RWPE1 (cell line): Measurements from ENCODE around the gene MUCL1.
A peak's percentile ranks its signal among the peaks of the same experiment; 100 is the strongest.

Experiments used
- CTCF ChIA-PET: fragments of 350-600 bp; sonication (Branson Sonifier 250); formaldehyde crosslinking; extraction: SDS; loops from one replicate; lab custom pipeline; 2021; lab: Yijun Ruan, JAX
- POLR2A ChIA-PET: fragments of 400-600 bp; formaldehyde crosslinking; extraction: SDS; loops from one replicate; lab custom pipeline; 2020; ENCODE audit warnings: antibody characterized with exemption; ENCODE audit not compliant: low non-redundant PET; lab: Yijun Ruan, JAX
- DNase-seq: peaks from one replicate; pipeline ENCODE4 v3.0.0; 2012; ENCODE audit warnings: low spot score
- H3K27ac ChIP-seq: fragments of 450-650 bp; 2 replicates; pipeline ENCODE4 v1.5.1; 2017
- CTCF ChIP-seq: fragments of 450-650 bp; conservative IDR thresholded peaks from 2 replicates; pipeline ENCODE4 v1.5.1; 2017; ENCODE audit warnings: low read depth, mild to moderate bottlenecking

The MUCL1 gene

GRCh38 chr12:54853933-54854538 is at the start of gene MUCL1:
TSS of gene MUCL1 (plus strand) at chr12:54854516. CDS start at chr12:54854583, 67 bp downstream.
- H3K27ac ChIP-seq, result no peak within 1 kb of the TSS
- ChIA-PET CTCF (interaction anchor here (0.7 to 1.3 kb wide), 4 partner anchors 81 to 152 kb away, joined by 3 to 6 read pairs (median 3); no protein-coding TSS in a partner anchor), POLR2A (no interaction called here)
- peak; percentile 74 for DNase-seq
- TF ChIP-seq CTCF, result peak; percentile 89

GRCh38 chr12:54821676-54822075 is 32.6 kb upstream of the MUCL1 start:
- no peak overlapping the region for H3K27ac ChIP-seq
- no peak for DNase-seq
- CTCF ChIA-PET, result interaction anchor here (0.6 kb wide), 1 partner anchor 503 kb away, joined by 3 read pairs; no protein-coding TSS in a partner anchor
- POLR2A ChIA-PET, result interaction anchor here (0.6 kb wide), 1 partner anchor 139 kb away, joined by 3 read pairs; no protein-coding TSS in a partner anchor
- no peak for TF ChIP-seq CTCF

- CTCF ChIA-PET, result interaction anchor here (0.6 to 0.7 kb wide), 3 partner anchors 16 to 21 kb away, joined by 3 to 4 read pairs (median 3); no protein-coding TSS in a partner anchor
- peak; percentile 26; the same call in 1 of the 2 replicates for TF ChIP-seq CTCF
- no peak overlapping the region for H3K27ac ChIP-seq
- no peak for DNase-seq
- POLR2A ChIA-PET, result no interaction called here
These were observed 29.9 kb upstream of the MUCL1 start for GRCh38 chr12:54824402-54824801.

GRCh38 chr12:54829511-54829910 is 24.8 kb upstream of the MUCL1 start:
- CTCF ChIA-PET, result no interaction called here
- no peak for DNase-seq
- no peak for TF ChIP-seq CTCF
- no peak overlapping the region for H3K27ac ChIP-seq
- POLR2A ChIA-PET, result no interaction called here

- no peak for DNase-seq
- ChIA-PET POLR2A (no interaction called here), CTCF (no interaction called here)
- no peak for TF ChIP-seq CTCF
- no peak overlapping the region for H3K27ac ChIP-seq
These were observed 24.1 kb upstream of the MUCL1 start for GRCh38 chr12:54830199-54830598.

- POLR2A ChIA-PET, result no interaction called here
- no peak for TF ChIP-seq CTCF
- CTCF ChIA-PET, result no interaction called here
- no peak overlapping the region for H3K27ac ChIP-seq
- DNase-seq, result no peak
These were observed 22.7 kb upstream of the MUCL1 start for GRCh38 chr12:54831631-54832030.
